GM12801 (cell line): ENCODE results near the gene OPN4.

ENCODE experiments used
- CTCF ChIP-seq: IDR thresholded peaks from one replicate; pipeline ENCODE4 v1.5.1; 2011; ENCODE audit warnings: control low read depth; ENCODE audit not compliant: insufficient read length; ENCODE audit errors: extremely low read depth

Gene OPN4

GRCh38 chr10:86671419-86671818 is 17.1 kb downstream of the OPN4 start:
- TF ChIP-seq CTCF: no peak

GRCh38 chr10:86671985-86672710 is 17.8 kb downstream of the OPN4 start:
- no peak for TF ChIP-seq CTCF

- TF ChIP-seq CTCF: no peak
Observed at GRCh38 chr10:86673216-86673826, 19.0 kb downstream of the OPN4 start.

- no peak for TF ChIP-seq CTCF
Observed at GRCh38 chr10:86673827-86674581, 19.7 kb downstream of the OPN4 start.

- TF ChIP-seq CTCF: no peak
Observed at GRCh38 chr10:86674912-86675311, 20.6 kb downstream of the OPN4 start.

- no peak for TF ChIP-seq CTCF
Observed at GRCh38 chr10:86677374-86677773, 23.0 kb downstream of the OPN4 start.

GRCh38 chr10:86678999-86679792 is 24.8 kb downstream of the OPN4 start:
- no peak for TF ChIP-seq CTCF
